Fibroblast of pulmonary artery (primary cell): ENCODE data around the gene LEMD2.

ENCODE experiments used
- DNase-seq: peaks from one replicate; pipeline ENCODE4 v3.0.0-alpha.2; 2010; ENCODE audit warnings: low read depth
- H3K4me3 ChIP-seq: replicated peaks from 2 replicates; pipeline ENCODE4 v1.5.1; 2011; ENCODE audit warnings: low read depth, mild to moderate bottlenecking, control low read depth, low read length, moderate library complexity
- CTCF ChIP-seq: IDR thresholded peaks from 2 replicates; pipeline ENCODE4 v1.5.1; 2011; ENCODE audit warnings: mild to moderate bottlenecking, control low read depth, low read length, inconsistent platforms; ENCODE audit errors: missing control alignments

LEMD2 gene

GRCh38 chr6:33809594-33809993 is 20.7 kb upstream of the LEMD2 start:
- no peak for TF ChIP-seq CTCF
- no peak for DNase-seq
- H3K4me3 ChIP-seq: no peak overlapping the region

GRCh38 chr6:33808641-33809180 is 19.8 kb upstream of the LEMD2 start:
- TF ChIP-seq CTCF: no peak
- DNase-seq: no peak
- H3K4me3 ChIP-seq: no peak overlapping the region

GRCh38 chr6:33807606-33808005 is 18.7 kb upstream of the LEMD2 start:
- H3K4me3 ChIP-seq: no peak overlapping the region
- no peak for TF ChIP-seq CTCF
- DNase-seq: no peak

GRCh38 chr6:33806841-33807240 is 17.9 kb upstream of the LEMD2 start:
- DNase-seq: no peak
- H3K4me3 ChIP-seq: no peak overlapping the region
- no peak for TF ChIP-seq CTCF

GRCh38 chr6:33803571-33804053 is 14.7 kb upstream of the LEMD2 start, which contains the start of gene MLN:
Gene MLN, minus strand, starts transcription at chr6:33804003. Its CDS starts 2,840 bp downstream, at chr6:33801163.
- no peak for TF ChIP-seq CTCF
- no peak within 1 kb of the TSS for H3K4me3 ChIP-seq
- no peak for DNase-seq

GRCh38 chr6:33802186-33802958 is 13.4 kb upstream of the LEMD2 start:
- no peak overlapping the region for H3K4me3 ChIP-seq
- TF ChIP-seq CTCF: no peak
- DNase-seq: no peak
